ENCODE results near the gene ZNF512B. TPM values are rescaled to one million over a fixed set of nuclear protein-coding genes. Genes with fewer than 3 reads are reported as not detected.

The ZNF512B gene
- total RNA-seq, 1 donor from 2014 or later: 32.2 TPM

DNA sequence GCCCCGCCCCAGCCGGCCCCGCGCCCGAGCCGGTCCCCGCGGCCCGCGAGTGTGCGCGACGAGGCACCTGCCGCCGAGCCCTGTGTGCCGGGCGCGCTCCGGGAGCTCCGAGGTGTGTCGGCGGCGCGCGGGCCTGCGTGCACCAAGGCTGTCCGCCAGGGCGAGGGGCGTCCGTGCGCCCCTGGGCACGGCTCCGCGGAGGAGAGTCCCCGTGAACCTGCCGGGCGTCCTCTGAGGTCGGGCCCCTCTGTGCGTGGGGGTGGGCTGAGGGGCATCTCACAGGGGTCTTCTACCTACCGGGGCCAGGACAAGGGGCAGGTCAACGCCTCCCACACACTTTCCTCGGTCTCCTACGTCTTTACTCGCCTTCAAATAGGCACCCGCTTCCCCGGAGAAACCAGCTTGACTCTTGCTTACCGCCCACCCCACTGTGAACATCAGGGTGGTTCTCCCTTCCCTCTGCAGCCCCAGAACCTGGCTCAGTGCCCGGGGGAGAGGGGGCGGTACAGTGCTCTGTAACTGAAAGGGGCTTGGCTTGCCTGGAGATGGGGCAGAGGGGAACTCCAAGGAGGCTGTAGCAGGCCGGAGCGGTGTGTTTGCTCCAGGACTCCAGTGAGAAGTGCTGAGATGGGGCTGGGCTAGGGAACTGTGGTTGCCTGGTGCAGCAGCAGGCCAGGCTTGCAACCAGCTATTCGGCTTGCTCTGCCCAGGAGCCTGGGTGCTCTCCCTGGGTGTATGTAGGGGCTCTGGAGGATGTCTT, 10.0 kb upstream of the ZNF512B start, which contains the start of gene SAMD10:
Gene SAMD10, minus strand, starts transcription at position 86 of the 760 bp plus-strand sequence. CDS start 175 bp downstream, outside the sequence.
- DNase-seq: peak; percentile 62
- Mint-ChIP-seq H3K36me3 (ENCODE audit: unreplicated experiment) (no peaks in the 10 kb centered on the region), H3K9me3 (ENCODE audit: unreplicated experiment) (peaks cover 7% of the 10 kb centered on the region), H3K4me3 (ENCODE audit: unreplicated experiment) (peak within 1 kb of the TSS; percentile 94), H3K4me1 (ENCODE audit: low read depth, unreplicated experiment) (peaks cover 8% of the 10 kb centered on the region), H3K27me3 (ENCODE audit: unreplicated experiment) (peaks cover 14% of the 10 kb centered on the region), H3K27ac (ENCODE audit: unreplicated experiment) (no peak within 1 kb of the TSS)
- TF ChIP-seq, protein P1, sequence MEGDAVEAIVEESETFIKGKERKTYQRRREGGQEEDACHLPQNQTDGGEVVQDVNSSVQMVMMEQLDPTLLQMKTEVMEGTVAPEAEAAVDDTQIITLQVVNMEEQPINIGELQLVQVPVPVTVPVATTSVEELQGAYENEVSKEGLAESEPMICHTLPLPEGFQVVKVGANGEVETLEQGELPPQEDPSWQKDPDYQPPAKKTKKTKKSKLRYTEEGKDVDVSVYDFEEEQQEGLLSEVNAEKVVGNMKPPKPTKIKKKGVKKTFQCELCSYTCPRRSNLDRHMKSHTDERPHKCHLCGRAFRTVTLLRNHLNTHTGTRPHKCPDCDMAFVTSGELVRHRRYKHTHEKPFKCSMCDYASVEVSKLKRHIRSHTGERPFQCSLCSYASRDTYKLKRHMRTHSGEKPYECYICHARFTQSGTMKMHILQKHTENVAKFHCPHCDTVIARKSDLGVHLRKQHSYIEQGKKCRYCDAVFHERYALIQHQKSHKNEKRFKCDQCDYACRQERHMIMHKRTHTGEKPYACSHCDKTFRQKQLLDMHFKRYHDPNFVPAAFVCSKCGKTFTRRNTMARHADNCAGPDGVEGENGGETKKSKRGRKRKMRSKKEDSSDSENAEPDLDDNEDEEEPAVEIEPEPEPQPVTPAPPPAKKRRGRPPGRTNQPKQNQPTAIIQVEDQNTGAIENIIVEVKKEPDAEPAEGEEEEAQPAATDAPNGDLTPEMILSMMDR (IDR thresholded peaks at IDR 0.05; ENCODE audit: partially characterized antibody, unreplicated experiment): peak; percentile 12

- peaks cover 8% of the 10 kb centered on the region for H3K4me1 Mint-ChIP-seq (ENCODE audit: low read depth, unreplicated experiment)
- peak overlapping the region; percentile 61 for H3K4me3 Mint-ChIP-seq (ENCODE audit: unreplicated experiment)
- no peak overlapping the region for H3K27ac Mint-ChIP-seq (ENCODE audit: unreplicated experiment)
- no peak for DNase-seq
- TF ChIP-seq, protein P1 (IDR thresholded peaks at IDR 0.05; ENCODE audit: partially characterized antibody, unreplicated experiment): no peak
- H3K36me3 Mint-ChIP-seq (ENCODE audit: unreplicated experiment): no peaks in the 10 kb centered on the region
- peaks cover 7% of the 10 kb centered on the region for H3K9me3 Mint-ChIP-seq (ENCODE audit: unreplicated experiment)
- peaks cover 14% of the 10 kb centered on the region for H3K27me3 Mint-ChIP-seq (ENCODE audit: unreplicated experiment)
Measured at GRCh38 chr20:63979229-63979556, 9.5 kb upstream of the ZNF512B start.

GRCh38 chr20:63978319-63979228, 8.8 kb upstream of the ZNF512B start:
- peak; percentile 58 for DNase-seq
- Mint-ChIP-seq H3K4me3 (ENCODE audit: unreplicated experiment) (peak overlapping the region; percentile 71), H3K27me3 (ENCODE audit: unreplicated experiment) (peaks cover 14% of the 10 kb centered on the region), H3K36me3 (ENCODE audit: unreplicated experiment) (no peaks in the 10 kb centered on the region), H3K9me3 (ENCODE audit: unreplicated experiment) (peaks cover 8% of the 10 kb centered on the region), H3K4me1 (ENCODE audit: low read depth, unreplicated experiment) (peaks cover 8% of the 10 kb centered on the region), H3K27ac (ENCODE audit: unreplicated experiment) (no peak overlapping the region)
- TF ChIP-seq, protein P1 (IDR thresholded peaks at IDR 0.05; ENCODE audit: partially characterized antibody, unreplicated experiment): no peak

DNA sequence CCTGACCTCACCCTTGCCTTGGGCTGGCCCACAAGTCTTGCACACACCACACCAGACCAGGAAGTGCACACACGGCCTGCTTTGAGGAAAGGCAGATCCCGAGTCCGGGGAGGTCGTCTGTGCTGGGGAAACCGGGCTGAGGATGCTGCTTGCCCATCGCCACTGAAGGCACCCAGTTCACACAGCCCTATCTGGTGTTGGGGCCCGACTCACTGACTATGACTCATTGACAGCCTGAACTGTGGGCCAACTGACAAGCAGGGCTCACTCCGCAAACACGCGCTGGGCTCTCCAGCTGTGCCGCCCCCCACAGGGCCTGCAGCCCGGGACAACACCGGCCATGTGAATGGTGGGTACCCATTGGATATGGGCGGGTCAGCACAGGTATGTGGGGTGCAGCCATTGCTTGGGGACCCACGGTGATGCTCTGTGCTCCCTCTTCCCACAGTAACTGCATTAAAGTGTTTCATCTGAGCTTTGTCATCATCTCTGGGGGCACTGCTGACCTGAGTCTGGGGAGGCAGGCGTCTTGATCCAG, 8.1 kb upstream of the ZNF512B start:
- H3K4me3 Mint-ChIP-seq (ENCODE audit: unreplicated experiment): peak overlapping the region; percentile 36
- TF ChIP-seq, protein P1 (IDR thresholded peaks at IDR 0.05; ENCODE audit: partially characterized antibody, unreplicated experiment): no peak
- no peaks in the 10 kb centered on the region for H3K36me3 Mint-ChIP-seq (ENCODE audit: unreplicated experiment)
- no peak overlapping the region for H3K27ac Mint-ChIP-seq (ENCODE audit: unreplicated experiment)
- H3K9me3 Mint-ChIP-seq (ENCODE audit: unreplicated experiment): peaks cover 11% of the 10 kb centered on the region
- peaks cover 13% of the 10 kb centered on the region for H3K4me1 Mint-ChIP-seq (ENCODE audit: low read depth, unreplicated experiment)
- DNase-seq: peak; percentile 14
- peaks cover 17% of the 10 kb centered on the region for H3K27me3 Mint-ChIP-seq (ENCODE audit: unreplicated experiment)

All from glutamatergic neuron (in vitro differentiated cells).